ENCODE data around the gene RUNX1. TPM values are rescaled to one million over a fixed set of nuclear protein-coding genes. Genes with fewer than 3 reads are reported as not detected.

Gene RUNX1
- polyA plus RNA-seq, 3 donors: 2.0 to 2.2 (median 2.1) TPM

- no peak for DNase-seq (ENCODE audit: low read depth in 3 of 3, low spot score in 2 of 3)
Observed at GRCh38 chr21:34771512-34772028, 277.5 kb downstream of the RUNX1 start.

- no peak for DNase-seq (ENCODE audit: low read depth in 3 of 3, low spot score in 2 of 3)
Observed at GRCh38 chr21:34770576-34770975, 278.5 kb downstream of the RUNX1 start.

- DNase-seq (ENCODE audit: low read depth in 3 of 3, low spot score in 2 of 3): no peak
Observed at GRCh38 chr21:34768326-34768725, 280.8 kb downstream of the RUNX1 start.

- no peak for DNase-seq (ENCODE audit: low read depth in 3 of 3, low spot score in 2 of 3)
Observed at GRCh38 chr21:34766862-34767261, 282.2 kb downstream of the RUNX1 start.

GRCh38 chr21:34765619-34766018 lies 283.5 kb downstream of the RUNX1 start:
- no peak for DNase-seq (ENCODE audit: low read depth in 3 of 3, low spot score in 2 of 3)

- DNase-seq (ENCODE audit: low read depth in 3 of 3, low spot score in 2 of 3): no peak
Observed at GRCh38 chr21:34764715-34765284, 284.3 kb downstream of the RUNX1 start.

- DNase-seq (ENCODE audit: low read depth in 3 of 3, low spot score in 2 of 3): no peak
Observed at GRCh38 chr21:34762786-34763185, 286.3 kb downstream of the RUNX1 start.

- no peak for DNase-seq (ENCODE audit: low read depth in 3 of 3, low spot score in 2 of 3)
Observed at GRCh38 chr21:34761758-34762330, 287.3 kb downstream of the RUNX1 start.

GRCh38 chr21:34754690-34755647 lies 294.1 kb downstream of the RUNX1 start:
- DNase-seq (ENCODE audit: low read depth in 3 of 3, low spot score in 2 of 3): no peak

- DNase-seq (ENCODE audit: low read depth in 3 of 3, low spot score in 2 of 3): no peak
Observed at GRCh38 chr21:34748862-34749261, 300.2 kb downstream of the RUNX1 start.

- peak; percentile 57 to 67 (median 62) for DNase-seq (ENCODE audit: low read depth in 3 of 3, low spot score in 2 of 3)
Observed at GRCh38 chr21:34745557-34746255, 303.4 kb downstream of the RUNX1 start.

- no peak for DNase-seq (ENCODE audit: low read depth in 3 of 3, low spot score in 2 of 3)
Observed at GRCh38 chr21:34744801-34745200, 304.3 kb downstream of the RUNX1 start.

GRCh38 chr21:34743831-34744230 lies 305.3 kb downstream of the RUNX1 start:
- DNase-seq (ENCODE audit: low read depth in 3 of 3, low spot score in 2 of 3): no peak

- no peak for DNase-seq (ENCODE audit: low read depth in 3 of 3, low spot score in 2 of 3)
Observed at GRCh38 chr21:34743285-34743684, 305.8 kb downstream of the RUNX1 start.

- DNase-seq (ENCODE audit: low read depth in 3 of 3, low spot score in 2 of 3): no peak
Observed at GRCh38 chr21:34740198-34740597, 308.9 kb downstream of the RUNX1 start.

Measured in right renal cortex interstitium (tissue), 3 donors.